ENCODE data around the gene AGAP1.
"Not testable (repeated sequence)": the region's sequence is repeated elsewhere in the genome, so short reads cannot be mapped to it uniquely, and the experiment has no call there.

AGAP1 gene

GRCh38 chr2:235596272-235596671 is 102.4 kb downstream of the AGAP1 start:
- no peak for DNase-seq

- no peak for DNase-seq
Observed at GRCh38 chr2:235597081-235597615, 103.3 kb downstream of the AGAP1 start.

GRCh38 chr2:235598026-235598425 is 104.2 kb downstream of the AGAP1 start:
- DNase-seq = no peak

GRCh38 chr2:235598532-235599531 is 105.0 kb downstream of the AGAP1 start:
- DNase-seq = no peak

GRCh38 chr2:235599596-235600338 is 105.9 kb downstream of the AGAP1 start:
- no peak for DNase-seq

GRCh38 chr2:235600406-235600805 is 106.6 kb downstream of the AGAP1 start:
- no peak for DNase-seq

- DNase-seq = no peak
Observed at GRCh38 chr2:235600926-235601325, 107.1 kb downstream of the AGAP1 start.

GRCh38 chr2:235601960-235602704 is 108.3 kb downstream of the AGAP1 start:
- no peak for DNase-seq

GRCh38 chr2:235602971-235603370 is 109.1 kb downstream of the AGAP1 start:
- DNase-seq = not testable (repeated sequence)

- DNase-seq = no peak
Observed at GRCh38 chr2:235603659-235604058, 109.8 kb downstream of the AGAP1 start.

- peak; percentile 50 for DNase-seq
Observed at GRCh38 chr2:235605312-235606003, 111.6 kb downstream of the AGAP1 start.

GRCh38 chr2:235606004-235606715 is 112.3 kb downstream of the AGAP1 start:
- no peak for DNase-seq

- no peak for DNase-seq
Observed at GRCh38 chr2:235607546-235608199, 113.8 kb downstream of the AGAP1 start.

GRCh38 chr2:235608200-235608887 is 114.5 kb downstream of the AGAP1 start:
- DNase-seq = no peak

GRCh38 chr2:235609321-235609720 is 115.5 kb downstream of the AGAP1 start:
- no peak for DNase-seq

- DNase-seq = no peak
Observed at GRCh38 chr2:235609746-235610145, 115.9 kb downstream of the AGAP1 start.

- DNase-seq = no peak
Observed at GRCh38 chr2:235610696-235611257, 116.9 kb downstream of the AGAP1 start.

- DNase-seq = no peak
Observed at GRCh38 chr2:235611349-235611748, 117.5 kb downstream of the AGAP1 start.

GRCh38 chr2:235611756-235612155 is 117.9 kb downstream of the AGAP1 start:
- no peak for DNase-seq
